ENCODE data around the gene SYNDIG1. TPM values are rescaled to one million over a fixed set of nuclear protein-coding genes. Genes with fewer than 3 reads are reported as not detected.

Gene SYNDIG1
- total and polyA plus RNA-seq, 2 of the 4 experiments (the other 2 are of a cell fraction), result not detected

DNA sequence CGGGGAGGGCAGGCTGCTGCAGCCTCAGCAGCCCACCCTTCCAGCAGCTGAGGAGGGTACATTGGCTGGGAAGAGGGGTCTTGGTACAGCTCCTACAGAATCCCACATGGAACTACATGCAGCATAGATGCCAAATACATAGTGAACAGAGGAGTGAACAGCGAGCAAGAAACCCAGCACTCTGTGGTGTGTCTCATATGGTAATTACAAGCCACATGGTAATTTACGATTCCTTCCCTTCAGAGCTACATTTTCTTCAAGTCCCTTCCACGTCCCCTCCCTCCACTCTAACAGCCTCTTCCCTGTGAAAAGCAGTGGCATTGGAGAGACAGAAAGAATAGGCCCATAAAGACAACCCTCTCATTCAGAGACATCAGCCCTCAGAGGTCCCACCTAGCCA, 167.7 kb downstream of the SYNDIG1 start:
- no peak overlapping the region for H2BK120ac ChIP-seq (ENCODE audit: low read depth, low read length)
- no peak overlapping the region for H3K4me3 ChIP-seq (ENCODE audit: insufficient read depth, low read depth, low read length)
- no peak overlapping the region for H3K4me2 ChIP-seq (ENCODE audit: low read depth, low read length)
- H4K20me1 ChIP-seq (ENCODE audit: insufficient read depth, low read length), result no peaks in the 10 kb centered on the region
- H3K4me1 ChIP-seq (ENCODE audit: control insufficient read depth, insufficient read depth, low read length), result peaks cover 9% of the 10 kb centered on the region
- in situ Hi-C loops (cut with MboI; ENCODE audit: low sequenced_read_pairs), result loop anchor here (25.0 kb wide), 1 partner anchor 750 kb away; the partner anchor contains the start of gene ABHD12
- H3K9me1 ChIP-seq (ENCODE audit: insufficient read depth, low read length), result peaks cover 2% of the 10 kb centered on the region; the same call in 1 of the 2 replicates
- H2AK9ac ChIP-seq (replicated peaks; ENCODE audit: low read depth, low read length, poor library complexity), result no peak overlapping the region
- no peak overlapping the region for H2BK5ac ChIP-seq (ENCODE audit: low read depth, low read length, poor library complexity, severe bottlenecking)
- no peak overlapping the region for H3K18ac ChIP-seq (ENCODE audit: low read depth, low read length)
- H2AFZ ChIP-seq (replicated peaks; ENCODE audit: low read length, poor library complexity), result no peak overlapping the region
- H2AK5ac ChIP-seq (ENCODE audit: low read depth, low read length), result no peak overlapping the region
- H3K9ac ChIP-seq (ENCODE audit: low read depth, low read length), result no peak overlapping the region
- H2BK15ac ChIP-seq (ENCODE audit: low read depth, low read length), result no peak overlapping the region
- ChIA-PET CTCF (no interaction called here), POLR2A (ENCODE audit: unreplicated experiment) (no interaction called here)
- no peaks in the 10 kb centered on the region for H3K9me3 ChIP-seq (ENCODE audit: control insufficient read depth, insufficient read depth, low read length)
- no peak overlapping the region for H3K14ac ChIP-seq (replicated peaks; ENCODE audit: low read depth, low read length)
- no peak overlapping the region for H3K4ac ChIP-seq (ENCODE audit: low read depth, low read length)
- no peak overlapping the region for H4K91ac ChIP-seq (ENCODE audit: insufficient read depth, low read depth, low read length)
- no peak overlapping the region; the same call in 1 of the 2 replicates for H2BK20ac ChIP-seq (ENCODE audit: low read depth, low read length)
- H4K5ac ChIP-seq (ENCODE audit: low read depth, low read length), result no peak overlapping the region
- no peak for DNase-seq
- no peaks in the 10 kb centered on the region for H3K36me3 ChIP-seq (ENCODE audit: control insufficient read depth, insufficient read depth, low read length)
- TF ChIP-seq SMC3 (IDR thresholded peaks at IDR 0.05; ENCODE audit: low read depth, low read length), result no peak
- TF ChIP-seq MAFK (IDR thresholded peaks at IDR 0.05; ENCODE audit: low read depth, low read length), result no peak
- TF ChIP-seq CHD1 (IDR thresholded peaks at IDR 0.05; ENCODE audit: low read depth, low read length), result no peak
- TF ChIP-seq RCOR1 (IDR thresholded peaks at IDR 0.05; ENCODE audit: insufficient replicate concordance, low read length), result no peak
- TF ChIP-seq POLR2A (IDR thresholded peaks at IDR 0.05; ENCODE audit: low read depth, low read length), result no peak
- TF ChIP-seq RAD21 (IDR thresholded peaks at IDR 0.05; ENCODE audit: low read length), result no peak
- no peak for TF ChIP-seq RFX5 (IDR thresholded peaks at IDR 0.05; ENCODE audit: low read depth, low read length)
- no peak for TF ChIP-seq NFE2L2 (IDR thresholded peaks at IDR 0.05; ENCODE audit: low read depth, low read length)
- TF ChIP-seq USF2 (IDR thresholded peaks at IDR 0.05; ENCODE audit: low read depth, low read length), result no peak
- no peak for TF ChIP-seq MXI1 (IDR thresholded peaks at IDR 0.05; ENCODE audit: borderline replicate concordance, low read depth, low read length)
- TF ChIP-seq MAZ (IDR thresholded peaks at IDR 0.05; ENCODE audit: borderline replicate concordance, low read depth, low read length), result no peak
- no peak for TF ChIP-seq FOS (IDR thresholded peaks at IDR 0.05; ENCODE audit: low read depth, low read length)
- no peak for TF ChIP-seq CEBPB (IDR thresholded peaks at IDR 0.05; ENCODE audit: low read depth, low read length)
- TF ChIP-seq, protein P1, sequence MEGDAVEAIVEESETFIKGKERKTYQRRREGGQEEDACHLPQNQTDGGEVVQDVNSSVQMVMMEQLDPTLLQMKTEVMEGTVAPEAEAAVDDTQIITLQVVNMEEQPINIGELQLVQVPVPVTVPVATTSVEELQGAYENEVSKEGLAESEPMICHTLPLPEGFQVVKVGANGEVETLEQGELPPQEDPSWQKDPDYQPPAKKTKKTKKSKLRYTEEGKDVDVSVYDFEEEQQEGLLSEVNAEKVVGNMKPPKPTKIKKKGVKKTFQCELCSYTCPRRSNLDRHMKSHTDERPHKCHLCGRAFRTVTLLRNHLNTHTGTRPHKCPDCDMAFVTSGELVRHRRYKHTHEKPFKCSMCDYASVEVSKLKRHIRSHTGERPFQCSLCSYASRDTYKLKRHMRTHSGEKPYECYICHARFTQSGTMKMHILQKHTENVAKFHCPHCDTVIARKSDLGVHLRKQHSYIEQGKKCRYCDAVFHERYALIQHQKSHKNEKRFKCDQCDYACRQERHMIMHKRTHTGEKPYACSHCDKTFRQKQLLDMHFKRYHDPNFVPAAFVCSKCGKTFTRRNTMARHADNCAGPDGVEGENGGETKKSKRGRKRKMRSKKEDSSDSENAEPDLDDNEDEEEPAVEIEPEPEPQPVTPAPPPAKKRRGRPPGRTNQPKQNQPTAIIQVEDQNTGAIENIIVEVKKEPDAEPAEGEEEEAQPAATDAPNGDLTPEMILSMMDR (conservative IDR thresholded peaks at IDR 0.05; ENCODE audit: low read depth, low read length), result no peak
- no peak for TF ChIP-seq BHLHE40 (IDR thresholded peaks at IDR 0.05; ENCODE audit: low read depth, low read length)
- TF ChIP-seq ELK1 (IDR thresholded peaks at IDR 0.05; ENCODE audit: borderline replicate concordance, low read depth, low read length), result no peak
- intact Hi-C loops (cut with micrococcal nuclease), result no loop called here
- dilution Hi-C loops (cut with HindIII; ENCODE audit: low sequenced_read_pairs, unreplicated experiment), result no loop called here
- no peak for ATAC-seq (ENCODE audit: low read depth)
- H3K27me3 ChIP-seq (ENCODE audit: control insufficient read depth, insufficient read depth, low read length), result peaks cover 16% of the 10 kb centered on the region
- H3K79me1 ChIP-seq (ENCODE audit: low read depth in 1 of 2, low read length in 2 of 2), result no peaks in the 10 kb centered on the region
- no peak overlapping the region for H4K8ac ChIP-seq (ENCODE audit: low read depth in 2 of 2, low read length in 2 of 2)
- WGBS, 2 experiments (ENCODE audit: extremely low coverage in 2 of 2, insufficient read length in 1 of 2), result 100% methylated on average over 1 of the region's 4 CpGs; no CpG with 5 or more reads in 1 of the 2 experiments
- H3K56ac ChIP-seq (ENCODE audit: extremely low read depth, insufficient read depth, low read length), result no peak overlapping the region
- BruUV-seq (replicated peaks), result no TSS peak
- no peak overlapping the region for H3K27ac ChIP-seq (ENCODE audit: insufficient read depth, low read length)
- H3K23ac ChIP-seq (ENCODE audit: low read depth, low read length), result no peak overlapping the region

All from IMR-90 (cell line).